IMR-90 (cell line): ENCODE results near the gene TRMT1. TPM values are rescaled to one million over a fixed set of nuclear protein-coding genes. Genes with fewer than 3 reads are reported as not detected.
A peak's percentile ranks its signal among the peaks of the same experiment; 100 is the strongest.

Experiments used
- ATAC-seq: fragments of 200-7000 bp; cut with Tn5 transposase; 2 replicates; pipeline ENCODE4 v1.9.1; 2020; ENCODE audit warnings: low read depth, mild to moderate bottlenecking, moderate library complexity
- BruUV-seq: library from RNA; stranded (reverse); fragments of 400-500 nt; replicated peaks from 2 replicates; lab custom pipeline; 2021; lab: Mats Ljungman, UMichigan
- CTCF ChIA-PET: fragments of 300-600 bp; formaldehyde crosslinking; extraction: SDS; loops from one replicate; lab custom pipeline; 2021; ENCODE audit warnings: antibody characterized with exemption; lab: Yijun Ruan, JAX
- POLR2A ChIA-PET: fragments of 300-600 bp; sonication (Branson Sonifier 250); formaldehyde crosslinking; loops from one replicate; lab custom pipeline; 2022; ENCODE audit warnings: antibody characterized with exemption; ENCODE audit not compliant: unreplicated experiment; lab: Charles Lee
- DNase-seq: peaks from one replicate; pipeline ENCODE4 v3.0.0; 2013
- H2AFZ ChIP-seq: replicated peaks from 2 replicates; pipeline ENCODE3; 2013; ENCODE audit warnings: low read length, mild to moderate bottlenecking; ENCODE audit not compliant: poor library complexity
- H2AK5ac ChIP-seq: 2 replicates; pipeline ENCODE4 v1.6.1; 2013; ENCODE audit warnings: low read depth, low read length, inconsistent platforms
- H2AK9ac ChIP-seq: replicated peaks from 2 replicates; pipeline ENCODE3; 2013; ENCODE audit warnings: mild to moderate bottlenecking, low read depth, low read length, moderate library complexity; ENCODE audit not compliant: poor library complexity
- H2BK120ac ChIP-seq: 2 replicates; pipeline ENCODE4 v1.6.1; 2013; ENCODE audit warnings: low read depth, low read length, inconsistent platforms
- H2BK15ac ChIP-seq: 3 replicates; pipeline ENCODE4 v1.6.1; 2013; ENCODE audit warnings: low read depth, low read length, inconsistent platforms
- H2BK20ac ChIP-seq: 2 replicates; pipeline ENCODE4 v1.6.1; 2013; ENCODE audit warnings: low read depth, mild to moderate bottlenecking, inconsistent platforms, low read length, moderate library complexity
- H2BK5ac ChIP-seq: 2 replicates; pipeline ENCODE4 v1.6.1; 2013; ENCODE audit warnings: mild to moderate bottlenecking, low read depth, low read length, inconsistent platforms; ENCODE audit not compliant: poor library complexity, severe bottlenecking
- H3K14ac ChIP-seq: replicated peaks from 2 replicates; pipeline ENCODE4 v1.6.1; 2013; ENCODE audit warnings: low read depth, low read length, inconsistent platforms
- H3K18ac ChIP-seq: 2 replicates; pipeline ENCODE4 v1.6.1; 2013; ENCODE audit warnings: low read depth, low read length, control low read depth
- H3K23ac ChIP-seq: 2 replicates; pipeline ENCODE4 v1.6.1; 2013; ENCODE audit warnings: low read depth, low read length, inconsistent platforms
- H3K27ac ChIP-seq: 2 replicates; pipeline ENCODE4 v1.5.1; 2013; ENCODE audit warnings: mild to moderate bottlenecking, control low read depth, low read length; ENCODE audit not compliant: insufficient read depth
- H3K27me3 ChIP-seq: 2 replicates; pipeline ENCODE4 v1.6.1; 2013; ENCODE audit warnings: low read length; ENCODE audit not compliant: control insufficient read depth, insufficient read depth
- H3K36me3 ChIP-seq: 2 replicates; pipeline ENCODE4 v1.6.1; 2013; ENCODE audit warnings: low read length, mixed read lengths; ENCODE audit not compliant: control insufficient read depth, insufficient read depth
- H3K4ac ChIP-seq: 2 replicates; pipeline ENCODE4 v1.6.1; 2013; ENCODE audit warnings: low read depth, low read length, inconsistent platforms
- H3K4me1 ChIP-seq: 2 replicates; pipeline ENCODE4 v1.6.1; 2013; ENCODE audit warnings: low read length, mixed read lengths; ENCODE audit not compliant: control insufficient read depth, insufficient read depth
- H3K4me2 ChIP-seq: 2 replicates; pipeline ENCODE4 v1.6.1; 2013; ENCODE audit warnings: low read depth, mild to moderate bottlenecking, control low read depth, low read length, moderate library complexity
- H3K4me3 ChIP-seq: 2 replicates; pipeline ENCODE4 v1.5.1; 2013; ENCODE audit warnings: low read depth, mild to moderate bottlenecking, control low read depth, low read length, moderate library complexity; ENCODE audit not compliant: insufficient read depth
- H3K56ac ChIP-seq: 2 replicates; pipeline ENCODE4 v1.6.1; 2013; ENCODE audit warnings: low read length, inconsistent platforms; ENCODE audit not compliant: insufficient read depth; ENCODE audit errors: extremely low read depth
- H3K79me1 ChIP-seq, 2 experiments: 2 replicates each; pipeline ENCODE4 v1.6.1; 2013; ENCODE audit warnings: low read length in 2 of 2, inconsistent platforms in 1 of 2, low read depth in 1 of 2
- H3K9ac ChIP-seq: 2 replicates; pipeline ENCODE4 v1.6.1; 2013; ENCODE audit warnings: low read depth, low read length, control low read depth
- H3K9me1 ChIP-seq: 2 replicates; pipeline ENCODE4 v1.6.1; 2013; ENCODE audit warnings: low read length, inconsistent platforms; ENCODE audit not compliant: insufficient read depth
- H3K9me3 ChIP-seq: 2 replicates; pipeline ENCODE4 v1.6.1; 2013; ENCODE audit warnings: low read length; ENCODE audit not compliant: control insufficient read depth, insufficient read depth
- H4K20me1 ChIP-seq: 2 replicates; pipeline ENCODE4 v1.6.1; 2013; ENCODE audit warnings: low read length, inconsistent platforms; ENCODE audit not compliant: insufficient read depth
- H4K5ac ChIP-seq: 2 replicates; pipeline ENCODE4 v1.6.1; 2013; ENCODE audit warnings: mild to moderate bottlenecking, low read depth, low read length, control low read depth
- H4K8ac ChIP-seq, 2 experiments: 2 replicates each; pipeline ENCODE4 v1.6.1; 2013; ENCODE audit warnings: low read depth in 2 of 2, low read length in 2 of 2, control low read depth in 1 of 2, inconsistent platforms in 1 of 2
- H4K91ac ChIP-seq: 2 replicates; pipeline ENCODE4 v1.6.1; 2013; ENCODE audit warnings: low read depth, low read length, inconsistent platforms; ENCODE audit not compliant: insufficient read depth
- CEBPB ChIP-seq: IDR thresholded peaks from 2 replicates; pipeline ENCODE4 v1.6.1; 2012; ENCODE audit warnings: low read depth, low read length, improper control_type of control experiment
- CHD1 ChIP-seq: IDR thresholded peaks from 2 replicates; pipeline ENCODE4 v1.6.1; 2012; ENCODE audit warnings: low read depth, low read length, improper control_type of control experiment
- MAZ ChIP-seq: IDR thresholded peaks from 2 replicates; pipeline ENCODE4 v1.6.1; 2012; ENCODE audit warnings: low read depth, mild to moderate bottlenecking, low read length, improper control_type of control experiment, moderate library complexity, borderline replicate concordance
- MXI1 ChIP-seq: IDR thresholded peaks from 2 replicates; pipeline ENCODE4 v1.6.1; 2012; ENCODE audit warnings: low read depth, mild to moderate bottlenecking, low read length, moderate library complexity, borderline replicate concordance
- NFE2L2 ChIP-seq: fragments of 150-350 bp; IDR thresholded peaks from 2 replicates; pipeline ENCODE4 v1.6.1; 2016; ENCODE audit warnings: low read depth, mild to moderate bottlenecking, low read length
- RCOR1 ChIP-seq: IDR thresholded peaks from 2 replicates; pipeline ENCODE4 v1.6.1; 2012; ENCODE audit warnings: mild to moderate bottlenecking, low read length, improper control_type of control experiment; ENCODE audit not compliant: insufficient replicate concordance
- RFX5 ChIP-seq: IDR thresholded peaks from 2 replicates; pipeline ENCODE4 v1.8.0; 2012; ENCODE audit warnings: low read depth, mild to moderate bottlenecking, low read length, moderate library complexity
- SMC3 ChIP-seq: fragments of 150-350 bp; IDR thresholded peaks from 2 replicates; pipeline ENCODE4 v1.6.1; 2016; ENCODE audit warnings: low read depth, mild to moderate bottlenecking, antibody characterized with exemption, low read length, moderate library complexity
- USF2 ChIP-seq: fragments of 150-350 bp; IDR thresholded peaks from 2 replicates; pipeline ENCODE4 v1.6.1; 2017; ENCODE audit warnings: mild to moderate bottlenecking, antibody characterized with exemption, low read length, low read depth
- WGBS, 2 experiments: methylation state at CpG; one replicate each; pipeline versions ENCODE4 v1.1.5 to v1.1.7; 2013; ENCODE audit warnings: missing lambda C conversion rate in 2 of 2; ENCODE audit not compliant: insufficient read length in 1 of 2; ENCODE audit errors: extremely low coverage in 2 of 2; 5-methylcytosine and 5-hydroxymethylcytosine counted together
- dilution Hi-C: fragments of 300-500 bp; cut with HindIII; formaldehyde crosslinking; loops from one replicate; pipeline ENCODE4 v1.14.3; 2018; ENCODE audit warnings: low sequenced_read_pairs; ENCODE audit not compliant: unreplicated experiment
- in situ Hi-C: fragments of 300-500 bp; cut with MboI; formaldehyde crosslinking; loops from 3 replicates; pipeline ENCODE4 v1.14.3; 2019; ENCODE audit warnings: low sequenced_read_pairs, inconsistent platforms, mixed read lengths
- intact Hi-C: fragments of 100-400 bp; cut with micrococcal nuclease; formaldehyde crosslinking; loops from 2 replicates; pipeline ENCODE4 v1.10.0; 2022
- polyA plus RNA-seq, 3 experiments: library from polyadenylated mRNA; depleted of rRNA; stranded (reverse); fragments of >200 nt; gene quantifications; 2 replicates each; pipeline ENCODE4 v1.2.3, GENCODE V29; 2012; ENCODE audit warnings: low replicate concordance in 1 of 3
- total RNA-seq: library from RNA; depleted of rRNA; stranded (reverse); fragments of >200 nt; gene quantifications from 2 replicates; pipeline ENCODE4 v1.2.3, GENCODE V29; 2012

TRMT1 gene
- total and polyA plus RNA-seq, 2 of the 4 experiments (the other 2 are of a cell fraction), result 28.3 to 56.0 TPM

- H3K9ac ChIP-seq, result peak within 1 kb of the TSS; percentile 98
- peak within 1 kb of the TSS; percentile 90 for H3K4ac ChIP-seq
- peaks cover 25% of the 10 kb centered on the region for H3K4me1 ChIP-seq
- peak within 1 kb of the TSS; percentile 54; the same call in 1 of the 3 replicates for H2BK15ac ChIP-seq
- peaks cover 0 to 69% of the 10 kb centered on the region in 2 experiments; a peak in 2 of 4 replicates for H3K79me1 ChIP-seq
- H2AK5ac ChIP-seq, result peak within 1 kb of the TSS; percentile 95
- in situ Hi-C loops (no loop called here), intact Hi-C loops (loop anchor here (1.0 to 5.0 kb wide), 2 partner anchors 34 to 144 kb away; no protein-coding TSS in a partner anchor), dilution Hi-C loops (no loop called here)
- H3K27ac ChIP-seq, result peak within 1 kb of the TSS; percentile 97
- H4K91ac ChIP-seq, result peak within 1 kb of the TSS; percentile 84
- peak within 1 kb of the TSS; percentile 69; the same call in 1 of the 2 replicates for H2BK20ac ChIP-seq
- no TSS peak for BruUV-seq
- H2AFZ ChIP-seq, result peak within 1 kb of the TSS; percentile 91
- no peaks in the 10 kb centered on the region for H3K9me3 ChIP-seq
- 3% methylated on average over 6 of the region's 65 CpGs; no CpG with 5 or more reads in 1 of the 2 experiments for WGBS, 2 experiments
- H2BK120ac ChIP-seq, result peak within 1 kb of the TSS; percentile 37
- peak within 1 kb of the TSS; percentile 95 for H3K4me2 ChIP-seq
- peaks cover 9% of the 10 kb centered on the region for H3K36me3 ChIP-seq
- peak within 1 kb of the TSS; percentile 89 for H3K14ac ChIP-seq
- ChIA-PET CTCF (interaction anchor here (0.6 to 1.3 kb wide), 2 partner anchors 32 to 153 kb away, joined by 3 read pairs; partner anchors contain the start of genes IER2 and STX10), POLR2A (no interaction called here)
- peaks cover 41% of the 10 kb centered on the region for H4K20me1 ChIP-seq
- peak; percentile 89 for ATAC-seq
- H4K8ac ChIP-seq, result peak within 1 kb of the TSS; percentile 40 to 99
- H3K23ac ChIP-seq, result peak within 1 kb of the TSS; percentile 98; the same call in 1 of the 2 replicates
- peaks cover 26% of the 10 kb centered on the region for H3K9me1 ChIP-seq
- H3K56ac ChIP-seq, result peak within 1 kb of the TSS; percentile 20
- peak; percentile 82 for DNase-seq
- H4K5ac ChIP-seq, result peak within 1 kb of the TSS; percentile 87
- H3K4me3 ChIP-seq, result peak within 1 kb of the TSS; percentile 99
- peak within 1 kb of the TSS; percentile 67; the same call in 1 of the 2 replicates for H3K18ac ChIP-seq
- H2AK9ac ChIP-seq, result peak within 1 kb of the TSS; percentile 99
- TF ChIP-seq USF2 (no peak), RFX5 (no peak), RCOR1 (peak; percentile 55), NFE2L2 (no peak), SMC3 (no peak), MXI1 (0 out of 2 replicates have a peak, but pooled peaks have one; percentile 34), CEBPB (no peak), CHD1 (no peak), MAZ (peak; percentile 99)
- no peaks in the 10 kb centered on the region for H3K27me3 ChIP-seq
- H2BK5ac ChIP-seq, result peak within 1 kb of the TSS; percentile 94
Observed at GRCh38 chr19:13117772-13118423, 1.4 kb upstream of the TRMT1 start, which contains the start of gene NACC1. Gene NACC1, plus strand, starts transcription at chr19:13118264. Its CDS starts 16,944 bp downstream, at chr19:13135208.
